Right lobe of liver (tissue), 4 donors: ENCODE data around the gene HS6ST3.

Experiments used
- CTCF ChIP-seq, 4 donors: fragments of 200-600 bp in 3 of 4; fragments of 450-650 bp in 1 of 4; IDR thresholded peaks; one replicate each; pipeline versions ENCODE4 v1.5.1 to v1.8.0; 2016 to 2022; ENCODE audit warnings: antibody characterized with exemption in 4 of 4, mild to moderate bottlenecking in 2 of 4
- POLR2A ChIP-seq: fragments of 450-650 bp; IDR thresholded peaks from one replicate; pipeline ENCODE4 v1.6.1; 2017; ENCODE audit warnings: antibody characterized with exemption, mild to moderate bottlenecking
- donor health status: DM: no; HTN: no; CAD: no.
- donor health status: DM: no; HTN: no; CAD: no.
- donor health status: DM: no; HTN: yes; CAD: no.

GRCh38 chr13:96573563-96573962, 483.7 kb downstream of the HS6ST3 start:
- no peak for TF ChIP-seq CTCF (IDR thresholded peaks at IDR 0.05)
- TF ChIP-seq POLR2A = no peak
